ENCODE data around the gene TEX19. TPM values are rescaled to one million over a fixed set of nuclear protein-coding genes. Genes with fewer than 3 reads are reported as not detected.
A peak's percentile ranks its signal among the peaks of the same experiment; 100 is the strongest.

The TEX19 gene
- total and polyA plus RNA-seq, 2 of the 8 experiments (the other 6 are each of a cell fraction or from before 2014, with no cell fraction given) = 0.54 to 0.80 TPM

DNA sequence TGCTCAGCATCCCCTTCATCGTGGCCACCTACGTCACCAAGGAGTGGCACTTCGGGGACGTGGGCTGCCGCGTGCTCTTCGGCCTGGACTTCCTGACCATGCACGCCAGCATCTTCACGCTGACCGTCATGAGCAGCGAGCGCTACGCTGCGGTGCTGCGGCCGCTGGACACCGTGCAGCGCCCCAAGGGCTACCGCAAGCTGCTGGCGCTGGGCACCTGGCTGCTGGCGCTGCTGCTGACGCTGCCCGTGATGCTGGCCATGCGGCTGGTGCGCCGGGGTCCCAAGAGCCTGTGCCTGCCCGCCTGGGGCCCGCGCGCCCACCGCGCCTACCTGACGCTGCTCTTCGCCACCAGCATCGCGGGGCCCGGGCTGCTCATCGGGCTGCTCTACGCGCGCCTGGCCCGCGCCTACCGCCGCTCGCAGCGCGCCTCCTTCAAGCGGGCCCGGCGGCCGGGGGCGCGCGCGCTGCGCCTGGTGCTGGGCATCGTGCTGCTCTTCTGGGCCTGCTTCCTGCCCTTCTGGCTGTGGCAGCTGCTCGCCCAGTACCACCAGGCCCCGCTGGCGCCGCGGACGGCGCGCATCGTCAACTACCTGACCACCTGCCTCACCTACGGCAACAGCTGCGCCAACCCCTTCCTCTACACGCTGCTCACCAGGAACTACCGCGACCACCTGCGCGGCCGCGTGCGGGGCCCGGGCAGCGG lies 15.7 kb downstream of the TEX19 start:
- H3K27me3 ChIP-seq (replicated peaks in 1 of 4; ENCODE audit: control insufficient read depth in 3 of 4, extremely low read depth in 1 of 4, insufficient read depth in 3 of 4, low read length in 3 of 4) = peaks cover 29 to 61% (median 50%) of the 10 kb centered on the region in 4 experiments
- peak overlapping the region in 1 of 4 experiments; percentile 30; a peak in 2 of 8 replicates for H3K4me3 ChIP-seq (ENCODE audit: extremely low read depth in 1 of 4, insufficient read depth in 2 of 4, low read depth in 3 of 4, low read length in 4 of 4)
- DNase-seq (ENCODE audit: low read depth in 1 of 2, low spot score in 2 of 2) (no peak), FAIRE-seq (no peak)
- no peak overlapping the region for H2BK120ac ChIP-seq (replicated peaks; ENCODE audit: low read depth, low read length)
- ChIA-PET POLR2A (ENCODE audit: partially characterized antibody) (interaction anchor here (3.2 kb wide), 1 partner anchor 9 kb away, joined by 14 read pairs; no protein-coding TSS in a partner anchor), CTCF (ENCODE audit: partially characterized antibody) (interaction anchor here (1.3 to 2.5 kb wide), 2 partner anchors 10 to 50 kb away, joined by 3 to 6 read pairs; no protein-coding TSS in a partner anchor)
- no peak overlapping the region for H3K23ac ChIP-seq (ENCODE audit: insufficient read length)
- peak overlapping the region in 1 of 2 experiments; percentile 56; a peak in 2 of 4 replicates for H3K4me2 ChIP-seq (ENCODE audit: insufficient read depth in 1 of 2, low read depth in 2 of 2, low read length in 2 of 2)
- H3K9ac ChIP-seq (replicated peaks in 1 of 4; ENCODE audit: extremely low read depth in 1 of 4, low read depth in 3 of 4, low read length in 3 of 4) = no peak overlapping the region
- no peak overlapping the region for H2BK20ac ChIP-seq (ENCODE audit: low read length)
- H3K27ac ChIP-seq (ENCODE audit: low read depth, low read length) = no peak overlapping the region
- no peak overlapping the region for H4K5ac ChIP-seq (ENCODE audit: insufficient read length, low read depth, low read length)
- no peaks in the 10 kb centered on the region for H3K79me1 ChIP-seq (ENCODE audit: low read depth, low read length)
- WGBS, 2 experiments (ENCODE audit: extremely low coverage in 1 of 2, insufficient coverage in 1 of 2, insufficient read length in 1 of 2, insufficient replicate concordance in 2 of 2, low coverage in 1 of 2, low lambda C conversion rate in 2 of 2, missing lambda C conversion rate in 1 of 2) = 54% methylated on average over 66 of the region's 79 CpGs; no CpG with 5 or more reads in 1 of the 2 experiments
- peaks cover 0 to 4% of the 10 kb centered on the region in 2 experiments for H4K20me1 ChIP-seq (replicated peaks in 1 of 2; ENCODE audit: control insufficient read depth in 1 of 2, insufficient read depth in 2 of 2, low read length in 2 of 2)
- no peak overlapping the region for H2AFZ ChIP-seq (ENCODE audit: low read length)
- no peak overlapping the region for H2AK5ac ChIP-seq (ENCODE audit: low read depth, low read length)
- H3K4ac ChIP-seq (replicated peaks; ENCODE audit: insufficient read length, low read depth, low read length) = no peak overlapping the region
- H4K91ac ChIP-seq (replicated peaks; ENCODE audit: insufficient read length, low read length) = no peak overlapping the region
- peaks cover 7% of the 10 kb centered on the region; the same call in 1 of the 2 replicates for H3K23me2 ChIP-seq (ENCODE audit: low read depth, low read length)
- no peak overlapping the region for H3K14ac ChIP-seq (ENCODE audit: insufficient read length)
- 0 out of 2 replicates have a peak overlapping the region, but pooled peaks have one; percentile 46 for H2BK15ac ChIP-seq (ENCODE audit: low read length)
- peak overlapping the region; percentile 51; the same call in 1 of the 2 replicates for H4K8ac ChIP-seq (ENCODE audit: extremely low read depth, insufficient read depth, low read length)
- no peaks in the 10 kb centered on the region for H3K36me3 ChIP-seq (ENCODE audit: control insufficient read depth in 2 of 4, insufficient read depth in 4 of 4, low read length in 3 of 4)
- no peaks in the 10 kb centered on the region for H3K79me2 ChIP-seq (ENCODE audit: control insufficient read depth in 1 of 2, insufficient read depth in 2 of 2, low read length in 2 of 2)
- no peaks in the 10 kb centered on the region; a peak in 1 of 4 replicates for H3K9me3 ChIP-seq (ENCODE audit: insufficient read depth in 2 of 2, low read depth in 1 of 2, low read length in 1 of 2)
- H3K18ac ChIP-seq (ENCODE audit: extremely low read depth, low read length) = no peak overlapping the region
- peaks cover 0 to 6% (median 0%) of the 10 kb centered on the region in 4 experiments; a peak in 2 of 7 replicates for H3K4me1 ChIP-seq (replicated peaks in 1 of 4; ENCODE audit: control insufficient read depth in 3 of 4, insufficient read depth in 4 of 4, low read length in 3 of 4)
- no peak overlapping the region for H3K56ac ChIP-seq (replicated peaks; ENCODE audit: insufficient read length, low read depth, low read length)
- H2BK12ac ChIP-seq (ENCODE audit: low read depth, low read length) = peak overlapping the region; percentile 90; the same call in 1 of the 2 replicates
- H2BK5ac ChIP-seq (ENCODE audit: low read depth, low read length) = no peak overlapping the region
- TF ChIP-seq, protein P1, sequence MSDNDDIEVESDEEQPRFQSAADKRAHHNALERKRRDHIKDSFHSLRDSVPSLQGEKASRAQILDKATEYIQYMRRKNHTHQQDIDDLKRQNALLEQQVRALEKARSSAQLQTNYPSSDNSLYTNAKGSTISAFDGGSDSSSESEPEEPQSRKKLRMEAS (IDR thresholded peaks at IDR 0.05) = peak; percentile 77
- TF ChIP-seq TBP (IDR thresholded peaks at IDR 0.05; ENCODE audit: low read depth, low read length) (no peak), GABPA (IDR thresholded peaks at IDR 0.05; ENCODE audit: borderline replicate concordance, insufficient read depth, low read length) (peak; percentile 79; the same call in 1 of the 2 replicates), SIN3A (conservative IDR thresholded peaks at IDR 0.05 in 1 of 2, IDR thresholded peaks at IDR 0.05 in 1 of 2; ENCODE audit: low read depth in 1 of 2, low read length in 2 of 2) (no peak), POU5F1 (IDR thresholded peaks at IDR 0.05; ENCODE audit: low read depth, low read length) (no peak), SP1 (IDR thresholded peaks at IDR 0.05; ENCODE audit: low read depth, low read length) (no peak), KDM4A (IDR thresholded peaks at IDR 0.05; ENCODE audit: low read depth, low read length, severe bottlenecking) (no peak), SIX5 (IDR thresholded peaks at IDR 0.05; ENCODE audit: low read depth, low read length) (no peak), TAF1 (IDR thresholded peaks at IDR 0.05; ENCODE audit: low read depth, low read length) (no peak), ZNF274 (IDR thresholded peaks at IDR 0.05; ENCODE audit: borderline replicate concordance, extremely low read depth, low read length) (no peak)
- TF ChIP-seq, protein P2, sequence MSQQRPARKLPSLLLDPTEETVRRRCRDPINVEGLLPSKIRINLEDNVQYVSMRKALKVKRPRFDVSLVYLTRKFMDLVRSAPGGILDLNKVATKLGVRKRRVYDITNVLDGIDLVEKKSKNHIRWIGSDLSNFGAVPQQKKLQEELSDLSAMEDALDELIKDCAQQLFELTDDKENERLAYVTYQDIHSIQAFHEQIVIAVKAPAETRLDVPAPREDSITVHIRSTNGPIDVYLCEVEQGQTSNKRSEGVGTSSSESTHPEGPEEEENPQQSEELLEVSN (IDR thresholded peaks at IDR 0.05) = peak; percentile 76
